Smooth muscle cell (in vitro differentiated cells): Measurements from ENCODE around the gene C10orf67. TPM values are rescaled to one million over a fixed set of nuclear protein-coding genes. Genes with fewer than 3 reads are reported as not detected.

Experiments used
- DNase-seq: peaks from one replicate; lab custom pipeline; 2025; ENCODE audit not compliant: unreplicated experiment; lab: John Stamatoyannopoulos, UW
- H2AFZ ChIP-seq: fragments of 200-600 bp; sonication (generic); 2 replicates; pipeline ENCODE4 v1.6.0; 2016; ENCODE audit warnings: antibody characterized with exemption, low read depth, mild to moderate bottlenecking
- H3F3A ChIP-seq: fragments of 200-600 bp; sonication (generic); 2 replicates; pipeline ENCODE4 v1.6.0; 2017; ENCODE audit warnings: antibody characterized with exemption, low read depth
- H3K27ac ChIP-seq: fragments of 200-600 bp; sonication (generic); 2 replicates; pipeline ENCODE4 v1.5.1; 2016; ENCODE audit warnings: low read depth, mild to moderate bottlenecking
- H3K27me3 ChIP-seq: fragments of 200-600 bp; sonication (generic); 2 replicates; pipeline ENCODE4 v1.6.1; 2016; ENCODE audit warnings: low read depth, mild to moderate bottlenecking
- H3K36me3 ChIP-seq: fragments of 200-600 bp; sonication (generic); 2 replicates; pipeline ENCODE4 v1.5.1; 2016; ENCODE audit warnings: low read depth
- H3K4me1 ChIP-seq: fragments of 200-600 bp; sonication (generic); 2 replicates; pipeline ENCODE4 v1.5.1; 2016; ENCODE audit warnings: low read depth
- H3K4me2 ChIP-seq: fragments of 200-600 bp; sonication (generic); 2 replicates; pipeline ENCODE4 v1.6.0; 2016; ENCODE audit warnings: mild to moderate bottlenecking
- H3K4me3 ChIP-seq: fragments of 200-600 bp; sonication (generic); 2 replicates; pipeline ENCODE4 v1.5.1; 2016; ENCODE audit warnings: mild to moderate bottlenecking
- H3K79me2 ChIP-seq: fragments of 200-600 bp; sonication (generic); 2 replicates; pipeline ENCODE4 v1.6.0; 2016; ENCODE audit warnings: low read depth, mild to moderate bottlenecking
- H3K9ac ChIP-seq: fragments of 200-600 bp; sonication (generic); 2 replicates; pipeline ENCODE4 v1.6.0; 2016; ENCODE audit warnings: low read depth
- H3K9me3 ChIP-seq: fragments of 200-600 bp; sonication (generic); replicated peaks from 2 replicates; pipeline ENCODE4 v1.5.1; 2016; ENCODE audit warnings: low read depth
- H4K20me1 ChIP-seq: fragments of 200-600 bp; sonication (generic); 2 replicates; pipeline ENCODE4 v1.6.0; 2016; ENCODE audit warnings: low read depth
- WGBS: methylation state at CpG from one replicate; pipeline ENCODE4 v1.1.7; 2016; ENCODE audit warnings: low lambda C conversion rate; 5-methylcytosine and 5-hydroxymethylcytosine counted together
- polyA plus RNA-seq: library from polyadenylated mRNA; unstranded; fragments of >200 nt; fragmentation: Nextera tagmentation; extraction: Ambion mirVana; gene quantifications from 2 replicates; pipeline ENCODE4 v1.2.1, GENCODE V29; 2016
- total RNA-seq: library from RNA; depleted of rRNA; stranded (reverse); fragments of >200 nt; gene quantifications from 2 replicates; pipeline ENCODE4 v1.2.3, GENCODE V29; 2014
- TF ChIP-seq, protein P1 (sequence below): fragments of 200-600 bp; sonication (generic); IDR thresholded peaks from 2 replicates; pipeline ENCODE4 v1.5.1; 2017; ENCODE audit warnings: borderline replicate concordance, mild to moderate bottlenecking, antibody characterized with exemption; ENCODE audit not compliant: insufficient read depth, poor library complexity, severe bottlenecking

Gene C10orf67
- total and polyA plus RNA-seq, 2 experiments from 2014 or later: not detected

GRCh38 chr10:23386052-23386451, 41.5 kb upstream of the C10orf67 start:
- TF ChIP-seq, protein P1, sequence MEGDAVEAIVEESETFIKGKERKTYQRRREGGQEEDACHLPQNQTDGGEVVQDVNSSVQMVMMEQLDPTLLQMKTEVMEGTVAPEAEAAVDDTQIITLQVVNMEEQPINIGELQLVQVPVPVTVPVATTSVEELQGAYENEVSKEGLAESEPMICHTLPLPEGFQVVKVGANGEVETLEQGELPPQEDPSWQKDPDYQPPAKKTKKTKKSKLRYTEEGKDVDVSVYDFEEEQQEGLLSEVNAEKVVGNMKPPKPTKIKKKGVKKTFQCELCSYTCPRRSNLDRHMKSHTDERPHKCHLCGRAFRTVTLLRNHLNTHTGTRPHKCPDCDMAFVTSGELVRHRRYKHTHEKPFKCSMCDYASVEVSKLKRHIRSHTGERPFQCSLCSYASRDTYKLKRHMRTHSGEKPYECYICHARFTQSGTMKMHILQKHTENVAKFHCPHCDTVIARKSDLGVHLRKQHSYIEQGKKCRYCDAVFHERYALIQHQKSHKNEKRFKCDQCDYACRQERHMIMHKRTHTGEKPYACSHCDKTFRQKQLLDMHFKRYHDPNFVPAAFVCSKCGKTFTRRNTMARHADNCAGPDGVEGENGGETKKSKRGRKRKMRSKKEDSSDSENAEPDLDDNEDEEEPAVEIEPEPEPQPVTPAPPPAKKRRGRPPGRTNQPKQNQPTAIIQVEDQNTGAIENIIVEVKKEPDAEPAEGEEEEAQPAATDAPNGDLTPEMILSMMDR: no peak
- H4K20me1 ChIP-seq: no peaks in the 10 kb centered on the region
- H3K27ac ChIP-seq: no peak overlapping the region
- no peaks in the 10 kb centered on the region for H3K27me3 ChIP-seq
- no peaks in the 10 kb centered on the region for H3K4me1 ChIP-seq
- no peak overlapping the region for H2AFZ ChIP-seq
- H3K4me3 ChIP-seq: no peak overlapping the region
- H3K9ac ChIP-seq: no peak overlapping the region
- no peak overlapping the region for H3K4me2 ChIP-seq
- H3K9me3 ChIP-seq: no peaks in the 10 kb centered on the region
- H3K36me3 ChIP-seq: no peaks in the 10 kb centered on the region
- 87% methylated on average over 3 of the region's 3 CpGs for WGBS
- H3F3A ChIP-seq: no peaks in the 10 kb centered on the region
- no peaks in the 10 kb centered on the region for H3K79me2 ChIP-seq
- no peak for DNase-seq

GRCh38 chr10:23384364-23384763, 39.8 kb upstream of the C10orf67 start:
- 81% methylated on average over 1 of the region's 1 CpG for WGBS
- no peaks in the 10 kb centered on the region for H3K4me1 ChIP-seq
- H2AFZ ChIP-seq: no peak overlapping the region
- TF ChIP-seq, protein P1: no peak
- H3K27me3 ChIP-seq: no peaks in the 10 kb centered on the region
- no peak overlapping the region for H3K27ac ChIP-seq
- H3K36me3 ChIP-seq: no peaks in the 10 kb centered on the region
- H3K4me2 ChIP-seq: no peak overlapping the region
- H3K4me3 ChIP-seq: no peak overlapping the region
- no peaks in the 10 kb centered on the region for H4K20me1 ChIP-seq
- no peak overlapping the region for H3K9ac ChIP-seq
- no peaks in the 10 kb centered on the region for H3F3A ChIP-seq
- no peaks in the 10 kb centered on the region for H3K79me2 ChIP-seq
- no peak for DNase-seq
- no peaks in the 10 kb centered on the region for H3K9me3 ChIP-seq

DNA sequence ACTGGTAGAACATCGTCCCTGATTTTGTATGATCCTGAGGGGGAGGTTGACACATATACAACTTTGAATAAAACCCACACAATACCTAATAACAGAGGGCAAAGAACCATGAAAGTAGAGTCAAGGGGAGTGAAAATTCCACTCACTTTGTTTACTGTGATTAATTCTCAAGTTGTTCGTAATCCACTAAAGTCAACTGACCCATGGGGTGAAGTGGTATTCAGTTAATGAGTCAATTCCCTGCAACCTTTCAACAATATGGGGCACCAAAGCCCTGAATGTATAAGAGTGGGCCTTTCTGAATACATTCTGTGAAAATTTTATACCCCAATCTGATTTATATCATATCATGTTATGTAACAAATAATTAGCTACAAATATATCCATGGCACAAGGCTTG, 39.0 kb upstream of the C10orf67 start:
- H3K4me1 ChIP-seq: no peaks in the 10 kb centered on the region
- H3K9ac ChIP-seq: no peak overlapping the region
- H3K27ac ChIP-seq: no peak overlapping the region
- no peaks in the 10 kb centered on the region for H3K9me3 ChIP-seq
- no peak overlapping the region for H2AFZ ChIP-seq
- no peaks in the 10 kb centered on the region for H3K36me3 ChIP-seq
- H4K20me1 ChIP-seq: no peaks in the 10 kb centered on the region
- DNase-seq: no peak
- no peak overlapping the region for H3K4me3 ChIP-seq
- TF ChIP-seq, protein P1: no peak
- no peaks in the 10 kb centered on the region for H3K79me2 ChIP-seq
- no peaks in the 10 kb centered on the region for H3F3A ChIP-seq
- WGBS: 95% methylated on average over 2 of the region's 2 CpGs
- H3K4me2 ChIP-seq: no peak overlapping the region
- H3K27me3 ChIP-seq: no peaks in the 10 kb centered on the region

- Histone ChIP-seq H3K27ac (no peak overlapping the region), H3K4me2 (no peak overlapping the region), H3K27me3 (no peaks in the 10 kb centered on the region), H3K4me1 (no peaks in the 10 kb centered on the region), H2AFZ (no peak overlapping the region), H3K36me3 (no peaks in the 10 kb centered on the region), H3F3A (no peaks in the 10 kb centered on the region), H3K9ac (no peak overlapping the region), H3K9me3 (no peaks in the 10 kb centered on the region), H3K79me2 (no peaks in the 10 kb centered on the region), H4K20me1 (no peaks in the 10 kb centered on the region), H3K4me3 (no peak overlapping the region)
- TF ChIP-seq, protein P1: no peak
- 84% methylated on average over 3 of the region's 3 CpGs for WGBS
- DNase-seq: no peak
These were observed 36.9 kb upstream of the C10orf67 start for GRCh38 chr10:23381298-23382040.
